ENCODE data around the gene ABCA4. TPM values are rescaled to one million over a fixed set of nuclear protein-coding genes. Genes with fewer than 3 reads are reported as not detected.

ABCA4 gene
- total RNA-seq, 1 donor from 2014 or later: 1.2 TPM

DNA sequence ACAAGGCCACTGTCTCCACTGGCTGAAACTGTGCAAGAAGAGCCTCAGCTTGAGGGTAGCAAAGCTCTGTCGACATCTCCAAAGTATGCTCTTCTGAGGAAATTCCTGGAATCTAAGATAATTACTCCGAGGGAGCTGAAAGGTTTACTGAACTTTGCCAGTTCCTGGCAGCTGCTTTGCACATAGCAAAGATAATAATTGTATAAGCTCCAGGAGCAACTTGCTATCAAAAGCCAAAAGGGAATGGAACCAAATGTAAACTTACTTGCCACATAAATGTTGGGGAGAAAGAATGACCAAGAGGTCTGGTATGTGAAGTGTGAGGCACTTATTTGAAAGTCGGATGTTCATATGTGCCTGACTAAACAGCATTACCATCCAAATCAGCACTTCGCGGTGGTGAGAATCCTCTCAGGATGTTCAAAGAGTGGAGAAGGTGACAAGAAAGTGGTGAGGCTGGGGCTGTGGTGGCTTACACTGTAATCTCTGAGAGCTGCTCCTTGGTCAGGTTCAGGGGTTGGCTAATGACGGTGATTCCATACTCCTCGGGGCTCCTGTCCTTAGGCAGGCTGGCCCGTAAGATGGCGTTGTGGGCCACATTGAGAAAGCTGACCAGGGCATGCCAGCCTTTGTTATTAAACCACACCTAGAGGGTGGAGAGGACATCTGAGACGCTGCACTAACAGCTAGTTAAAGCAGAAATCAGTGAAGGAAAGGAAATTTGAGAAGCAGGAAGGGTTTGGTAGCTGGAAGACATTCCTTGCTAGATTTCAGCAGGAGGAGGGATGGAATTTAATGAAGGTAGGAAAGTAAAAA lies 100.0 kb downstream of the ABCA4 start:
- no peak overlapping the region for H3K27ac Mint-ChIP-seq
- H3K27me3 Mint-ChIP-seq (ENCODE audit: insufficient read depth, low read depth): peaks cover 2% of the 10 kb centered on the region
- Histone ChIP-seq H3F3A (ENCODE audit: low read depth) (no peaks in the 10 kb centered on the region), H3K27ac (no peak overlapping the region), H2AFZ (replicated peaks) (no peak overlapping the region), H3K36me3 (no peaks in the 10 kb centered on the region), H3K4me3 (no peak overlapping the region), H3K79me2 (ENCODE audit: low read depth) (no peaks in the 10 kb centered on the region), H3K4me2 (no peak overlapping the region), H3K9ac (no peak overlapping the region), H3K9me3 (ENCODE audit: low read depth) (no peaks in the 10 kb centered on the region), H3K27me3 (no peaks in the 10 kb centered on the region), H4K20me1 (ENCODE audit: low read depth) (no peaks in the 10 kb centered on the region), H3K4me1 (no peaks in the 10 kb centered on the region)
- H3K4me3 Mint-ChIP-seq: no peak overlapping the region
- no peaks in the 10 kb centered on the region for H3K9me3 Mint-ChIP-seq
- no peak for DNase-seq (ENCODE audit: low spot score)
- TF ChIP-seq, protein P1, sequence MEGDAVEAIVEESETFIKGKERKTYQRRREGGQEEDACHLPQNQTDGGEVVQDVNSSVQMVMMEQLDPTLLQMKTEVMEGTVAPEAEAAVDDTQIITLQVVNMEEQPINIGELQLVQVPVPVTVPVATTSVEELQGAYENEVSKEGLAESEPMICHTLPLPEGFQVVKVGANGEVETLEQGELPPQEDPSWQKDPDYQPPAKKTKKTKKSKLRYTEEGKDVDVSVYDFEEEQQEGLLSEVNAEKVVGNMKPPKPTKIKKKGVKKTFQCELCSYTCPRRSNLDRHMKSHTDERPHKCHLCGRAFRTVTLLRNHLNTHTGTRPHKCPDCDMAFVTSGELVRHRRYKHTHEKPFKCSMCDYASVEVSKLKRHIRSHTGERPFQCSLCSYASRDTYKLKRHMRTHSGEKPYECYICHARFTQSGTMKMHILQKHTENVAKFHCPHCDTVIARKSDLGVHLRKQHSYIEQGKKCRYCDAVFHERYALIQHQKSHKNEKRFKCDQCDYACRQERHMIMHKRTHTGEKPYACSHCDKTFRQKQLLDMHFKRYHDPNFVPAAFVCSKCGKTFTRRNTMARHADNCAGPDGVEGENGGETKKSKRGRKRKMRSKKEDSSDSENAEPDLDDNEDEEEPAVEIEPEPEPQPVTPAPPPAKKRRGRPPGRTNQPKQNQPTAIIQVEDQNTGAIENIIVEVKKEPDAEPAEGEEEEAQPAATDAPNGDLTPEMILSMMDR (IDR thresholded peaks at IDR 0.05): no peak
- no peaks in the 10 kb centered on the region for H3K36me3 Mint-ChIP-seq
- no peaks in the 10 kb centered on the region for H3K4me1 Mint-ChIP-seq

DNA sequence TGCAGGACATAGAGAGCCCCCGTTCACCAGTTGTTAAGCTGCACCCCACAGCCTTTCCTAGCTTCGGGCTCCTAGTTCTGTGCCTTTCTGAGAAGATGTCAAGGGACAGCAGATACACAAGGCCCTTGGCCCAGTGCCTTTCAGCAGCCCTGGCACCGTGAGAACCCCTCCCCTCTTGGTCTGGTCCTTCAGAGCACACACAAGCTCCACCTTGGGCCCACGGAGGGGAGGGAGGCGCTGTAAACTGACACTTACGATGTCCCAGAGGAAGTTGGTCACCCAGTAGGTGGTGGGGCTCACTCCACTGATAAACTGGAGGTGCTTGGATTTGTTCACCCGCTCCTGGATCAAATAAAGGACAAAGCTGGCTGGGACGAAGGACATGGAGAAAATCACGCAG lies 101.6 kb downstream of the ABCA4 start:
- Histone ChIP-seq H3F3A (ENCODE audit: low read depth) (no peaks in the 10 kb centered on the region), H3K9ac (no peak overlapping the region), H2AFZ (replicated peaks) (peak overlapping the region; percentile 46), H3K27ac (no peak overlapping the region), H4K20me1 (ENCODE audit: low read depth) (no peaks in the 10 kb centered on the region), H3K4me2 (no peak overlapping the region), H3K27me3 (no peaks in the 10 kb centered on the region), H3K79me2 (ENCODE audit: low read depth) (no peaks in the 10 kb centered on the region), H3K36me3 (no peaks in the 10 kb centered on the region), H3K4me1 (no peaks in the 10 kb centered on the region), H3K9me3 (ENCODE audit: low read depth) (no peaks in the 10 kb centered on the region), H3K4me3 (no peak overlapping the region)
- H3K4me3 Mint-ChIP-seq: no peak overlapping the region
- H3K27me3 Mint-ChIP-seq (ENCODE audit: insufficient read depth, low read depth): no peaks in the 10 kb centered on the region
- no peak for DNase-seq (ENCODE audit: low spot score)
- H3K27ac Mint-ChIP-seq: no peak overlapping the region
- TF ChIP-seq EZH2 (IDR thresholded peaks at IDR 0.05): no peak
- TF ChIP-seq EZH2phosphoT487 (IDR thresholded peaks at IDR 0.05): no peak
- TF ChIP-seq, protein P1 (IDR thresholded peaks at IDR 0.05): no peak
- no peaks in the 10 kb centered on the region for H3K9me3 Mint-ChIP-seq
- H3K4me1 Mint-ChIP-seq: no peaks in the 10 kb centered on the region
- no peaks in the 10 kb centered on the region for H3K36me3 Mint-ChIP-seq

DNA sequence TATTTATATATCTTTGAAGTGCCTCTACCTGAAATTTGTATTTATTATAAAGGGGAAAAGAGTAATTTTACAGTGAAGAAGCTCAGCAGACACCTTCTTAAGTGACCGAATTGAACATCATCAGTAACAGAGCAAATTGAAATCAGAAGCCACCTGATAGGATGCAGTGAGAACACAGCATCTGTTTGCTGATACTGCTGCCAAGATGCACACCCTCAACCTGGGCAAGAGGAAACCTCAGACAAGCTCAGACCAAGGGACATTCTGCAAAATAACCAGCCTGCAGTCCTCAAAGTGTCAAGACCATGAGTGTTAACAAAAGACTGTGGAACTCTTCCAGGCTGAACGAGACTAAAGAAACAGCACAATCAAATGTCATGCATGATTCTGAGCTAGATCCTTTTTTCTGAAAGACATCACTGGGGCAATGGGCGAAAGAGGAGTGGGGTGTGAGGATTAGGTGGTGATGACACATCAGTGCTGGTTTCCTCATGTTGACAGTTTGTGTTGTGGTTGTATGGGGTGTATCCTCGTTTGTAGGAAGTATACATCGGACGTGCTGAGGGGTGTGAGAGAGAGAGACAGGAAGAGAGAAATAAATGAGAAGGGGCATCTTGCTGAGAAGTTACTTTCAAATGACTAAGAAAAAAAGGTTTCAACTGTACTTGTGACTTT lies 103.7 kb downstream of the ABCA4 start:
- no peaks in the 10 kb centered on the region for H3K79me2 ChIP-seq (ENCODE audit: low read depth)
- no peaks in the 10 kb centered on the region for H4K20me1 ChIP-seq (ENCODE audit: low read depth)
- Mint-ChIP-seq H3K4me1 (peaks cover 15% of the 10 kb centered on the region), H3K4me3 (no peak overlapping the region), H3K27me3 (ENCODE audit: insufficient read depth, low read depth) (peaks cover 2% of the 10 kb centered on the region), H3K27ac (no peak overlapping the region), H3K9me3 (no peaks in the 10 kb centered on the region), H3K36me3 (no peaks in the 10 kb centered on the region)
- H3F3A ChIP-seq (ENCODE audit: low read depth): no peaks in the 10 kb centered on the region
- DNase-seq (ENCODE audit: low spot score): no peak
- no peaks in the 10 kb centered on the region for H3K9me3 ChIP-seq (ENCODE audit: low read depth)
- H3K36me3 ChIP-seq: no peaks in the 10 kb centered on the region
- H3K9ac ChIP-seq: no peak overlapping the region
- no peak overlapping the region for H2AFZ ChIP-seq (replicated peaks)
- H3K4me2 ChIP-seq: no peak overlapping the region
- no peak overlapping the region for H3K4me3 ChIP-seq
- no peak overlapping the region for H3K27ac ChIP-seq
- H3K27me3 ChIP-seq: peaks cover 6% of the 10 kb centered on the region
- no peak for TF ChIP-seq EZH2phosphoT487 (IDR thresholded peaks at IDR 0.05)
- TF ChIP-seq, protein P1 (IDR thresholded peaks at IDR 0.05): no peak
- TF ChIP-seq EZH2 (IDR thresholded peaks at IDR 0.05): no peak
- H3K4me1 ChIP-seq: peaks cover 7% of the 10 kb centered on the region

All from neural progenitor cell (in vitro differentiated cells).